ENCODE results near the gene TUBA3C. TPM values are rescaled to one million over a fixed set of nuclear protein-coding genes. Genes with fewer than 3 reads are reported as not detected.

The TUBA3C gene
- total RNA-seq, 1 donor from 2014 or later = not detected

- no peak for DNase-seq
These were observed 20.3 kb downstream of the TUBA3C start for GRCh38 chr13:19161308-19161707.

- DNase-seq = no peak
These were observed 21.7 kb downstream of the TUBA3C start for GRCh38 chr13:19159761-19160420.

- DNase-seq = no peak
These were observed 22.4 kb downstream of the TUBA3C start for GRCh38 chr13:19159181-19159580.

- DNase-seq = no peak
These were observed 23.0 kb downstream of the TUBA3C start for GRCh38 chr13:19158526-19159174.

- no peak for DNase-seq
These were observed 23.6 kb downstream of the TUBA3C start for GRCh38 chr13:19158006-19158405.

GRCh38 chr13:19157461-19157860, 24.2 kb downstream of the TUBA3C start:
- DNase-seq = no peak

GRCh38 chr13:19156013-19156825, 25.4 kb downstream of the TUBA3C start:
- no peak for DNase-seq

GRCh38 chr13:19155321-19155861, 26.2 kb downstream of the TUBA3C start:
- no peak for DNase-seq

GRCh38 chr13:19154843-19155242, 26.8 kb downstream of the TUBA3C start:
- no peak for DNase-seq

GRCh38 chr13:19153782-19154450, 27.7 kb downstream of the TUBA3C start:
- DNase-seq = no peak

GRCh38 chr13:19152403-19152802, 29.2 kb downstream of the TUBA3C start:
- DNase-seq = no peak

GRCh38 chr13:19151581-19152263, 29.9 kb downstream of the TUBA3C start:
- no peak for DNase-seq

GRCh38 chr13:19150712-19151228, 30.9 kb downstream of the TUBA3C start:
- no peak for DNase-seq

GRCh38 chr13:19150226-19150625, 31.4 kb downstream of the TUBA3C start:
- DNase-seq = no peak

GRCh38 chr13:19148561-19148960, 33.1 kb downstream of the TUBA3C start:
- no peak for DNase-seq

Small RNA genes lying within 50 kb of the gene (small RNA-seq; reads per million reads assigned to genes)
- gene AL139327.4 (ENCODE audit: low replicate concordance) = not detected
